ENCODE results near the gene NPAS1.

NPAS1 gene

DNA sequence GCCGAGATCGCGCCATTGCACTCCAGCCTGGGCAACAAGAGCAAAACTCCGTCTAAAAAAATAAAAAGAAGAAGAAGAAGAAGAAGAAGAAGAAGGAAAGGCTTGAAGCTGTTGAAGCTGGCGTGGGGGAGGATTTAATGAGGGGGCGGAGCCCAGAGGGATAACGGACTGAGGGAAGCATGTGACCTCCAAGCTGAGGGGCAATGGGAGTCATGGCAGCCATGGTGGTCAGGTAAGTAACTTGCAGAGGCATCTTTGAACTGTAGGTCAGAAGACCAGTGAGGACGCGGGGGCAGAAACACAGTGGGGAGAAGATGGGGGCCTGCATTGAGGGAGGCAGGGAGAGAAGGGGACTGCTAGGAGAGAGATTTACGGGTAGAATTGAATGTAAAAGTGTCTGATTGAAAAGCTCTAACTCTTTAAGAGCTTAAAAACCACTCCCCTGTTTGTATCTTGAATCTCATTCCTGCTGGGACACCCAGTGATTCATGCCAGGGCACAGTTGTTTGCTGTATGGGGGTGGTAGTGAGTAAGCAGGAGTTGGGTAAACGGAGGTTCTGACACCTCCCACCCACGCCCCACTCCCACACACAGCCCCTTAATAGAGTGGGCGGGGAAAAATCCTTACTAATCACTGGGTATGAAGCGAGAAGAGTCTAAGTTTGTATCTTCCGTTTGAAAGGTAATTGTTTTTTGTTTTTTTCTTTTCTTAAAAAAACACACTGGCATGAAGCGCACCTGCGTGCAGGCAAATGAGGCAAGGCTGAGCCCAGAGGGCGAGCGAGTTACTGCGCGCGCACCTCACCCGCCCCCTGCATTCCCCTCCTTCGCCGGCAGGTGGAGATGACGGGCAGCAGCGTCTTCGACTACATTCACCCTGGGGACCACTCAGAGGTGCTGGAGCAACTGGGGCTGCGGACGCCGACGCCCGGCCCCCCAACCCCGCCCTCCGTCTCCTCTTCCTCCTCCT is 15.8 kb downstream of the NPAS1 start:
- Histone ChIP-seq H3K27me3 (ENCODE audit: low read depth, low read length) (peaks cover 3% of the 10 kb centered on the region; the same call in 1 of the 2 replicates), H2AFZ (ENCODE audit: low read depth, low read length) (peak overlapping the region; percentile 97), H3K4me3 (ENCODE audit: low read length) (peak overlapping the region; percentile 90), H3K9me3 (ENCODE audit: insufficient read depth, low read length) (no peaks in the 10 kb centered on the region), H3K4me1 (ENCODE audit: low read length) (peaks cover 8% of the 10 kb centered on the region; the same call in 1 of the 2 replicates), H3K27ac (ENCODE audit: low read length) (no peak overlapping the region), H3K36me3 (replicated peaks; ENCODE audit: low read depth, low read length) (no peaks in the 10 kb centered on the region), H3K79me2 (ENCODE audit: low read length) (no peaks in the 10 kb centered on the region), H3K9ac (ENCODE audit: low read length) (peak overlapping the region; percentile 82), H4K20me1 (ENCODE audit: insufficient read depth, low read length) (no peaks in the 10 kb centered on the region), H3K4me2 (ENCODE audit: low read length) (peak overlapping the region; percentile 86)
- TF ChIP-seq, protein P1, sequence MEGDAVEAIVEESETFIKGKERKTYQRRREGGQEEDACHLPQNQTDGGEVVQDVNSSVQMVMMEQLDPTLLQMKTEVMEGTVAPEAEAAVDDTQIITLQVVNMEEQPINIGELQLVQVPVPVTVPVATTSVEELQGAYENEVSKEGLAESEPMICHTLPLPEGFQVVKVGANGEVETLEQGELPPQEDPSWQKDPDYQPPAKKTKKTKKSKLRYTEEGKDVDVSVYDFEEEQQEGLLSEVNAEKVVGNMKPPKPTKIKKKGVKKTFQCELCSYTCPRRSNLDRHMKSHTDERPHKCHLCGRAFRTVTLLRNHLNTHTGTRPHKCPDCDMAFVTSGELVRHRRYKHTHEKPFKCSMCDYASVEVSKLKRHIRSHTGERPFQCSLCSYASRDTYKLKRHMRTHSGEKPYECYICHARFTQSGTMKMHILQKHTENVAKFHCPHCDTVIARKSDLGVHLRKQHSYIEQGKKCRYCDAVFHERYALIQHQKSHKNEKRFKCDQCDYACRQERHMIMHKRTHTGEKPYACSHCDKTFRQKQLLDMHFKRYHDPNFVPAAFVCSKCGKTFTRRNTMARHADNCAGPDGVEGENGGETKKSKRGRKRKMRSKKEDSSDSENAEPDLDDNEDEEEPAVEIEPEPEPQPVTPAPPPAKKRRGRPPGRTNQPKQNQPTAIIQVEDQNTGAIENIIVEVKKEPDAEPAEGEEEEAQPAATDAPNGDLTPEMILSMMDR (IDR thresholded peaks at IDR 0.05; ENCODE audit: low read depth, low read length): peak; percentile 86
- no peak for TF ChIP-seq EZH2phosphoT487 (IDR thresholded peaks at IDR 0.05; ENCODE audit: low read depth)

DNA sequence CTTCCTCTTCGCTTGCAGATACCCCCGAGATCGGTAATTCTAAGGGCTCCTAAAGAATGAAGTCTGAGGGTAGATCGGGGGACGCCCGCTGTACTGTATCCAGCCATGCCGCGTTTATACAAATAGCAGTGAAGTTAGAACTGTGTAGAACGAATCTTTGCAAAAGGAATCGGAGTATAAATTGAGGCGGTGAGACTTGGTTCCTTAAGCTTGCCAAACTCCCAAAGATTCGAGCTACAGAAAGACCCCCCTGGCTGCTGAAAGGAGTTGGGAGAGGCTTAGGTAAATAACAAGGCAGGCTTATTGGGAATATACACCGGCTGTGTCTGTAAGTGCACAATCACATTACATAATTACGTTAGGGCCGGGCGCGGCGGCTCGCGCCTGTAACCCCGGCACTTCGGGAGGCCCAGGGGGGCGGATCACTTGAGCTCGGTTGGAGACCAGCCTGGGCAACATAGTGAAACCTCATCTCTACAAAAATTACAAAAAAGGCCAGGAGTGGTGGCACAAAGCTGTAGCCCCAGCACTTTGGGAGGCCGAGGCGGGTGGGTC is 16.5 kb downstream of the NPAS1 start:
- peak overlapping the region; percentile 32; the same call in 1 of the 2 replicates for H3K27ac ChIP-seq (ENCODE audit: low read length)
- H3K4me3 ChIP-seq (ENCODE audit: low read length): peak overlapping the region; percentile 90
- peak overlapping the region; percentile 86 for H3K4me2 ChIP-seq (ENCODE audit: low read length)
- no peaks in the 10 kb centered on the region for H3K9me3 ChIP-seq (ENCODE audit: insufficient read depth, low read length)
- H2AFZ ChIP-seq (ENCODE audit: low read depth, low read length): peak overlapping the region; percentile 97
- no peaks in the 10 kb centered on the region for H3K36me3 ChIP-seq (replicated peaks; ENCODE audit: low read depth, low read length)
- no peaks in the 10 kb centered on the region for H4K20me1 ChIP-seq (ENCODE audit: insufficient read depth, low read length)
- no peak for TF ChIP-seq EZH2phosphoT487 (IDR thresholded peaks at IDR 0.05; ENCODE audit: low read depth)
- TF ChIP-seq, protein P1 (IDR thresholded peaks at IDR 0.05; ENCODE audit: low read depth, low read length): no peak
- no peaks in the 10 kb centered on the region for H3K79me2 ChIP-seq (ENCODE audit: low read length)
- peak overlapping the region; percentile 82 for H3K9ac ChIP-seq (ENCODE audit: low read length)
- peaks cover 3% of the 10 kb centered on the region; the same call in 1 of the 2 replicates for H3K27me3 ChIP-seq (ENCODE audit: low read depth, low read length)
- peaks cover 8% of the 10 kb centered on the region; the same call in 1 of the 2 replicates for H3K4me1 ChIP-seq (ENCODE audit: low read length)

DNA sequence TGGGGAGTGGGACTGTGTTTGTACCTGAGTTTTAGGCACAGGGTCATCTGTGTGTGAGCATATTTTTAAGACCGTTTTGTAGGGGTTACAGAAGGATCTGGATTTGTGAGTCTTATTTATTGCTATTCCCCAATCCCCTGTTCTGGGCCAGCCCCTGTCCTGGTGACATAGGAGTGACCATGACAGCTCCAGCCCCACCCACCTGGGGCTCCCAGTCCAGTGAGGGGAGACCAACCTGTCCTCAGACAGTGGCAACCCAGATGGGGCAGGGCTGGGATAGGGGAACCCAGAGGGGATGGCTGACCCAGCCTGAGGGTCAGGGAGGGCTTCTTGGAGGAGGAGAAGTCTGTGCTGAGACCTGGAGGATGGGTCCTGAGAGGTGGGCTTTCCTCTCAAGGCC is 18.1 kb downstream of the NPAS1 start:
- H3K27ac ChIP-seq (ENCODE audit: low read length): no peak overlapping the region
- no peak overlapping the region for H2AFZ ChIP-seq (ENCODE audit: low read depth, low read length)

More for the DNA sequence above, 18.1 kb downstream of the NPAS1 start:
- H3K36me3 ChIP-seq (replicated peaks; ENCODE audit: low read depth, low read length): no peaks in the 10 kb centered on the region
- no peak overlapping the region for H3K9ac ChIP-seq (ENCODE audit: low read length)
- no peak overlapping the region for H3K4me2 ChIP-seq (ENCODE audit: low read length)
- H3K9me3 ChIP-seq (ENCODE audit: insufficient read depth, low read length): no peaks in the 10 kb centered on the region
- H3K4me3 ChIP-seq (ENCODE audit: low read length): no peak overlapping the region
- TF ChIP-seq EZH2phosphoT487 (IDR thresholded peaks at IDR 0.05; ENCODE audit: low read depth): no peak
- TF ChIP-seq, protein P1 (IDR thresholded peaks at IDR 0.05; ENCODE audit: low read depth, low read length): no peak
- H3K79me2 ChIP-seq (ENCODE audit: low read length): no peaks in the 10 kb centered on the region
- peaks cover 5% of the 10 kb centered on the region; the same call in 1 of the 2 replicates for H3K4me1 ChIP-seq (ENCODE audit: low read length)
- H3K27me3 ChIP-seq (ENCODE audit: low read depth, low read length): peaks cover 3% of the 10 kb centered on the region; the same call in 1 of the 2 replicates
- H4K20me1 ChIP-seq (ENCODE audit: insufficient read depth, low read length): no peaks in the 10 kb centered on the region

All from OCI-LY3 (cell line).